PC-3 (cell line): Measurements from ENCODE around the gene ZBTB7A.

Experiments
- CTCF ChIP-seq: fragments of 300-600 bp; sonication (generic); conservative IDR thresholded peaks from 2 replicates; pipeline ENCODE4 v1.5.1; 2017; ENCODE audit warnings: antibody characterized with exemption, low read depth, mild to moderate bottlenecking, low read length
- EZH2 ChIP-seq: fragments of 300-600 bp; sonication (generic); IDR thresholded peaks from one replicate; pipeline ENCODE4 v1.6.1; 2017; ENCODE audit warnings: antibody characterized with exemption, mild to moderate bottlenecking, low read length; ENCODE audit not compliant: unreplicated experiment

DNA sequence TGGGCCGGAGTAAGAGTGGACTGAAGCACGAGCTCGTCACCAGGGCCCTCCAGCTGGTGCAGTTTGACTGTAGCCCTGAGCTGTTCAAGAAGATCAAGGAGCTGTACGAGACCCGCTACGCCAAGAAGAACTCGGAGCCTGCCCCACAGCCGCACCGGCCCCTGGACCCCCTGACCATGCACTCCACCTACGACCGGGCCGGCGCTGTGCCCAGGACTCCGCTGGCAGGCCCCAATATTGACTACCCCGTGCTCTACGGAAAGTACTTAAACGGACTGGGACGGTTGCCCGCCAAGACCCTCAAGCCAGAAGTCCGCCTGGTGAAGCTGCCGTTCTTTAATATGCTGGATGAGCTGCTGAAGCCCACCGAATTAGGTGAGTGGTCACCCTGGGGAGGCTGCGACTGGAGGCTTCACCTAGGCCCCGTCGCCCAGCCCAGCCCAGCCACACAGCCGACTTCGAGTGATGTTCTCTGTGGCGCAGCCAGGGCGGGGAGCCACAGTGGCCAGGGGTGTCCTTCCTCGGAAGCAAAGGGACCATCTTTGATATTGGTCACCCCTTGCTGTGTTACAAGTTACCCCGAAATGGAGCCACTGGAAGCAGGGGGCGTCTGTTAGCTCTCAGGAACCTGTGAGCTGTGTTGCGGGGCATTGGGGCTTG is 53.6 kb downstream of the ZBTB7A start:
- no peak for TF ChIP-seq CTCF
- TF ChIP-seq EZH2, result no peak
